ENCODE data around the gene SLC24A4.

Gene SLC24A4

GRCh38 chr14:92382677-92383076, 59.7 kb downstream of the SLC24A4 start:
- Histone ChIP-seq H3K27ac (ENCODE audit: insufficient read depth in 1 of 2, low read depth in 1 of 2, low read length in 2 of 2, poor library complexity in 1 of 2, severe bottlenecking in 2 of 2) (no peak overlapping the region), H3K4me3 (ENCODE audit: control insufficient read depth in 1 of 7, extremely low read depth in 1 of 7, insufficient read depth in 4 of 7, low read depth in 2 of 7, low read length in 6 of 7) (no peak overlapping the region), H3K4me1 (ENCODE audit: control extremely low read depth in 1 of 4, control insufficient read depth in 4 of 4, insufficient read depth in 4 of 4, low read length in 3 of 4) (no peaks in the 10 kb centered on the region), H3K9me3 (ENCODE audit: control extremely low read depth in 1 of 5, control insufficient read depth in 4 of 5, insufficient read depth in 2 of 5, low read depth in 1 of 5, low read length in 4 of 5) (no peaks in the 10 kb centered on the region), H3K36me3 (ENCODE audit: control insufficient read depth in 4 of 4, insufficient read depth in 4 of 4, low read length in 3 of 4) (no peaks in the 10 kb centered on the region), H3K27me3 (replicated peaks in 2 of 5; ENCODE audit: control insufficient read depth in 4 of 5, insufficient read depth in 5 of 5, low read length in 4 of 5) (no peaks in the 10 kb centered on the region)
- peak; percentile 3 to 25 (median 25) for DNase-seq
- 85% methylated on average over 4 of the region's 4 CpGs for WGBS (ENCODE audit: insufficient coverage)
- POLR2A ChIA-PET: no interaction called here
- CTCF ChIA-PET: interaction anchor here (0.9 kb wide), 1 partner anchor 9 kb away, joined by 3 read pairs; no protein-coding TSS in a partner anchor

- no peaks in the 10 kb centered on the region for H3K36me3 ChIP-seq (ENCODE audit: control insufficient read depth in 4 of 4, insufficient read depth in 4 of 4, low read length in 3 of 4)
- H3K9me3 ChIP-seq (ENCODE audit: control extremely low read depth in 1 of 5, control insufficient read depth in 4 of 5, insufficient read depth in 2 of 5, low read depth in 1 of 5, low read length in 4 of 5): no peaks in the 10 kb centered on the region
- H3K27ac ChIP-seq (ENCODE audit: insufficient read depth in 1 of 2, low read depth in 1 of 2, low read length in 2 of 2, poor library complexity in 1 of 2, severe bottlenecking in 2 of 2): no peak overlapping the region
- WGBS (ENCODE audit: insufficient coverage): 91% methylated on average over 11 of the region's 12 CpGs
- H3K4me1 ChIP-seq (ENCODE audit: control extremely low read depth in 1 of 4, control insufficient read depth in 4 of 4, insufficient read depth in 4 of 4, low read length in 3 of 4): no peaks in the 10 kb centered on the region
- DNase-seq: no peak
- CTCF ChIA-PET: no interaction called here
- no peaks in the 10 kb centered on the region for H3K27me3 ChIP-seq (replicated peaks in 2 of 5; ENCODE audit: control insufficient read depth in 4 of 5, insufficient read depth in 5 of 5, low read length in 4 of 5)
- POLR2A ChIA-PET: no interaction called here
- H3K4me3 ChIP-seq (ENCODE audit: control insufficient read depth in 1 of 7, extremely low read depth in 1 of 7, insufficient read depth in 4 of 7, low read depth in 2 of 7, low read length in 6 of 7): no peak overlapping the region
These were observed 60.8 kb downstream of the SLC24A4 start for GRCh38 chr14:92383805-92384204.

GRCh38 chr14:92384461-92385133, 61.6 kb downstream of the SLC24A4 start:
- ChIA-PET POLR2A (no interaction called here), CTCF (no interaction called here)
- no peak overlapping the region for H3K27ac ChIP-seq (ENCODE audit: insufficient read depth in 1 of 2, low read depth in 1 of 2, low read length in 2 of 2, poor library complexity in 1 of 2, severe bottlenecking in 2 of 2)
- H3K4me3 ChIP-seq (ENCODE audit: control insufficient read depth in 1 of 7, extremely low read depth in 1 of 7, insufficient read depth in 4 of 7, low read depth in 2 of 7, low read length in 6 of 7): no peak overlapping the region
- no peaks in the 10 kb centered on the region for H3K27me3 ChIP-seq (replicated peaks in 2 of 5; ENCODE audit: control insufficient read depth in 4 of 5, insufficient read depth in 5 of 5, low read length in 4 of 5)
- no peaks in the 10 kb centered on the region for H3K36me3 ChIP-seq (ENCODE audit: control insufficient read depth in 4 of 4, insufficient read depth in 4 of 4, low read length in 3 of 4)
- H3K4me1 ChIP-seq (ENCODE audit: control extremely low read depth in 1 of 4, control insufficient read depth in 4 of 4, insufficient read depth in 4 of 4, low read length in 3 of 4): peaks cover 0 to 6% (median 0%) of the 10 kb centered on the region in 4 experiments
- 99% methylated on average over 5 of the region's 5 CpGs for WGBS (ENCODE audit: insufficient coverage)
- H3K9me3 ChIP-seq (ENCODE audit: control extremely low read depth in 1 of 5, control insufficient read depth in 4 of 5, insufficient read depth in 2 of 5, low read depth in 1 of 5, low read length in 4 of 5): no peaks in the 10 kb centered on the region
- no peak for DNase-seq

DNA sequence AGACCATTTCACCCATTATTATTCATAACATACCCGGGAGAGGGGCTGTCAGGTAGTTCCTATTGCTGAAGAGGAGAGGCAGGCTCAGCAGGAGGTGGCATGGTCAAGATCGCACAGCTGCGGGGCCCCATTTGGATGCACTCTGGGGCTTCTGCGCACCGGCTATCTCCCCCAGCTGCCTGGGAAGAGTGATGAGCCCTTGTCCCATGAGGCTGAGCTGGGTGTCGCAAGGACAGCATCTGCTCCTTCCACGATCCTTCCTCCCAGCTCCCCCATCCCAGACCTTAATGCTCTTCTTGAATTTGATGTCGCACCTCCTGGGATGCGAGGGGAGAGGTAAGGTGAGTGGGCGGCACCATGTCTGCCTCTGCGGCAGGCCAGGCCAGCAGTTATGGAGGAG, 62.6 kb downstream of the SLC24A4 start:
- no peak overlapping the region for H3K27ac ChIP-seq (ENCODE audit: insufficient read depth in 1 of 2, low read depth in 1 of 2, low read length in 2 of 2, poor library complexity in 1 of 2, severe bottlenecking in 2 of 2)
- 83% methylated on average over 7 of the region's 11 CpGs for WGBS (ENCODE audit: insufficient coverage)
- POLR2A ChIA-PET: no interaction called here

DNA sequence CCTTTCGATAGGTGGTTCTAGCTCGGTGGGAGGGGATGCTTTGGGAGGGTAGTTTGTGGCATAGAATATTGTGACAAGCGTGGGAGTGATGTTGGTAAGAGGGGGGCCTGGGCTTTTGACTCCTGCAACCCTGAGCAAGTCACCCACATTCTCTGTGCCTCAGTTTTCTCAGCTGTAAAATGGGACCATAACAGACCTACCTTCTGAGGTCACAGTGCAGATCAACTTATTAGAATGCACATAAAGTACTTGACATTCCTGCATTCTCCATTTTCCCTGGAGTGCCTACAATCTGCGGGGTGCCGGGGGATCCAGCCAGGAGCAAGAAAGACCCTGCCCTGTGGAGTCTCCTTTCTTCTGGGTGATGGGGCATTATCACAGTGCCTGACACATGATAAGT, 63.2 kb downstream of the SLC24A4 start:
- ChIA-PET POLR2A (no interaction called here), CTCF (no interaction called here)
- H3K36me3 ChIP-seq (ENCODE audit: control insufficient read depth in 4 of 4, insufficient read depth in 4 of 4, low read length in 3 of 4): no peaks in the 10 kb centered on the region
- 90% methylated on average over 2 of the region's 5 CpGs for WGBS (ENCODE audit: insufficient coverage)
- H3K4me3 ChIP-seq (ENCODE audit: control insufficient read depth in 1 of 7, extremely low read depth in 1 of 7, insufficient read depth in 4 of 7, low read depth in 2 of 7, low read length in 6 of 7): no peak overlapping the region
- no peaks in the 10 kb centered on the region for H3K27me3 ChIP-seq (replicated peaks in 2 of 5; ENCODE audit: control insufficient read depth in 4 of 5, insufficient read depth in 5 of 5, low read length in 4 of 5)
- no peak for DNase-seq
- no peaks in the 10 kb centered on the region for H3K9me3 ChIP-seq (ENCODE audit: control extremely low read depth in 1 of 5, control insufficient read depth in 4 of 5, insufficient read depth in 2 of 5, low read depth in 1 of 5, low read length in 4 of 5)
- no peak overlapping the region for H3K27ac ChIP-seq (ENCODE audit: insufficient read depth in 1 of 2, low read depth in 1 of 2, low read length in 2 of 2, poor library complexity in 1 of 2, severe bottlenecking in 2 of 2)
- H3K4me1 ChIP-seq (ENCODE audit: control extremely low read depth in 1 of 4, control insufficient read depth in 4 of 4, insufficient read depth in 4 of 4, low read length in 3 of 4): peaks cover 0 to 8% (median 0%) of the 10 kb centered on the region in 4 experiments

More for the DNA sequence above, 62.6 kb downstream of the SLC24A4 start:
- Histone ChIP-seq H3K27me3 (replicated peaks in 2 of 5; ENCODE audit: control insufficient read depth in 4 of 5, insufficient read depth in 5 of 5, low read length in 4 of 5) (no peaks in the 10 kb centered on the region), H3K9me3 (ENCODE audit: control extremely low read depth in 1 of 5, control insufficient read depth in 4 of 5, insufficient read depth in 2 of 5, low read depth in 1 of 5, low read length in 4 of 5) (no peaks in the 10 kb centered on the region), H3K4me3 (ENCODE audit: control insufficient read depth in 1 of 7, extremely low read depth in 1 of 7, insufficient read depth in 4 of 7, low read depth in 2 of 7, low read length in 6 of 7) (no peak overlapping the region), H3K36me3 (ENCODE audit: control insufficient read depth in 4 of 4, insufficient read depth in 4 of 4, low read length in 3 of 4) (no peaks in the 10 kb centered on the region), H3K4me1 (ENCODE audit: control extremely low read depth in 1 of 4, control insufficient read depth in 4 of 4, insufficient read depth in 4 of 4, low read length in 3 of 4) (peaks cover 0 to 8% (median 0%) of the 10 kb centered on the region in 4 experiments)
- CTCF ChIA-PET: no interaction called here
- DNase-seq: no peak

DNA sequence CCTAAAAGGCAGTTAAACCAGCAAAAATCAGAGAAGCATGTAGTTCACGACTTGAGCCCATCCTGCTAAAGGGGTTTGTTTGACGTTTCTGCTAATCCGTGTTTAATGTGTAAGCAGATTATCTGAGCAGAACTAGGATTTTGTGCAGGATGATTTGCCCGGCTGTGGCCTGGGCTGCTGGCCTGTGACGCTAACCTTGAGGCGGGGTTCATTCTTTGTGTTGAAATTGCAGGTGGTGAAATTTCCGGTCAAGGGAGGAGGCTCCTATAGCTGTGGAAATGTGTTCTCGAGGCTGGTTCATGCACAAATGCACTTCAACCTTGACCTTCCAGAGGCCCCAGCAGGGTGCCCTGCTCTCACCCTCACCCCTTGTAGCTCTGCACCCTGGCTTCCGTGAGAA, 63.7 kb downstream of the SLC24A4 start:
- Histone ChIP-seq H3K4me1 (ENCODE audit: control extremely low read depth in 1 of 4, control insufficient read depth in 4 of 4, insufficient read depth in 4 of 4, low read length in 3 of 4) (peaks cover 0 to 11% (median 0%) of the 10 kb centered on the region in 4 experiments), H3K36me3 (ENCODE audit: control insufficient read depth in 4 of 4, insufficient read depth in 4 of 4, low read length in 3 of 4) (no peaks in the 10 kb centered on the region), H3K4me3 (ENCODE audit: control insufficient read depth in 1 of 7, extremely low read depth in 1 of 7, insufficient read depth in 4 of 7, low read depth in 2 of 7, low read length in 6 of 7) (no peak overlapping the region), H3K9me3 (ENCODE audit: control extremely low read depth in 1 of 5, control insufficient read depth in 4 of 5, insufficient read depth in 2 of 5, low read depth in 1 of 5, low read length in 4 of 5) (no peaks in the 10 kb centered on the region), H3K27ac (ENCODE audit: insufficient read depth in 1 of 2, low read depth in 1 of 2, low read length in 2 of 2, poor library complexity in 1 of 2, severe bottlenecking in 2 of 2) (no peak overlapping the region), H3K27me3 (replicated peaks in 2 of 5; ENCODE audit: control insufficient read depth in 4 of 5, insufficient read depth in 5 of 5, low read length in 4 of 5) (no peaks in the 10 kb centered on the region)
- WGBS (ENCODE audit: insufficient coverage): 94% methylated on average over 7 of the region's 9 CpGs
- ChIA-PET CTCF (no interaction called here), POLR2A (no interaction called here)
- DNase-seq: no peak

- H3K27ac ChIP-seq (ENCODE audit: insufficient read depth in 1 of 2, low read depth in 1 of 2, low read length in 2 of 2, poor library complexity in 1 of 2, severe bottlenecking in 2 of 2): no peak overlapping the region
- no peak overlapping the region for H3K4me3 ChIP-seq (ENCODE audit: control insufficient read depth in 1 of 7, extremely low read depth in 1 of 7, insufficient read depth in 4 of 7, low read depth in 2 of 7, low read length in 6 of 7)
- H3K4me1 ChIP-seq (ENCODE audit: control extremely low read depth in 1 of 4, control insufficient read depth in 4 of 4, insufficient read depth in 4 of 4, low read length in 3 of 4): peaks cover 0 to 13% (median 0%) of the 10 kb centered on the region in 4 experiments
- DNase-seq: no peak
- H3K36me3 ChIP-seq (ENCODE audit: control insufficient read depth in 4 of 4, insufficient read depth in 4 of 4, low read length in 3 of 4): no peaks in the 10 kb centered on the region
- WGBS (ENCODE audit: insufficient coverage): no CpG with 5 or more reads among the region's 1 CpG
- ChIA-PET CTCF (no interaction called here), POLR2A (no interaction called here)
- no peaks in the 10 kb centered on the region for H3K9me3 ChIP-seq (ENCODE audit: control extremely low read depth in 1 of 5, control insufficient read depth in 4 of 5, insufficient read depth in 2 of 5, low read depth in 1 of 5, low read length in 4 of 5)
- no peaks in the 10 kb centered on the region for H3K27me3 ChIP-seq (replicated peaks in 2 of 5; ENCODE audit: control insufficient read depth in 4 of 5, insufficient read depth in 5 of 5, low read length in 4 of 5)
These were observed 64.6 kb downstream of the SLC24A4 start for GRCh38 chr14:92387578-92387977.
